Hepatocyte (in vitro differentiated cells): ENCODE measurements around the gene STXBP1.

ENCODE experiments used
- CTCF ChIP-seq: fragments of 200-600 bp; sonication (generic); IDR thresholded peaks from 2 replicates; pipeline ENCODE4 v1.5.1; 2016; ENCODE audit warnings: antibody characterized with exemption, mild to moderate bottlenecking; ENCODE audit not compliant: poor library complexity
- EZH2phosphoT487 ChIP-seq: fragments of 200-600 bp; sonication (generic); IDR thresholded peaks from one replicate; pipeline ENCODE4 v1.6.1; 2018; ENCODE audit warnings: antibody characterized with exemption, mild to moderate bottlenecking, low read depth, moderate library complexity; ENCODE audit not compliant: unreplicated experiment, severe bottlenecking

- no peak for TF ChIP-seq CTCF
- no peak for TF ChIP-seq EZH2phosphoT487
These were observed 52.8 kb downstream of the STXBP1 start for GRCh38 chr9:127664678-127665507.
